Stimulated activated CD8-positive, alpha-beta memory T cell treated with anti-CD3 and anti-CD28 coated beads, Interleukin-4, amount 100 ng/mL, for 24 hours (primary cell): ENCODE results near the gene TSSK3.
"Not testable (repeated sequence)": the region's sequence is repeated elsewhere in the genome, so short reads cannot be mapped to it uniquely, and the experiment has no call there.

ENCODE experiments used
- DNase-seq: peaks from one replicate; pipeline ENCODE4 v3.0.0-alpha.2; 2020; ENCODE audit warnings: low read depth

The TSSK3 gene

GRCh38 chr1:32363713-32364112 is 1.4 kb downstream of the TSSK3 start:
- no peak for DNase-seq

DNA sequence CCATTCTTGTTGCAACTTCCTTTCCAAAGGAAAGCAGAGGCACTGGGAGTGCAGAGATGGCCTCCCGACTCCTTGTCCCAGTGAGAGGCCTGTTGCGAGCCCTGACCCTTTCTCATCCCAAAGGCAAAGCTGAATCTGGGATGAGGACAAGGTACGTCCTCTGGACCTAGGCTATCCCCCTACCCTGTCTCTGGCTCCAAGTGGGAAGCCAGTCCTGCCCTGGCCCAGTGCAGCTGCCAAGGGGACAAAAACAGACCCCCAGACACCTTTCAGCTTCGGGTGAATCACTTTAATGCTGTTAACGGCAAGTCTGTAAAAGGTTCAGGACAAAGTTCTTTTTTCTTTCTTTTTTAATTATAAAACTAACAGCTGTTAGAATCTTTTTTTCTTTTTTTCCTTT is 2.5 kb downstream of the TSSK3 start:
- DNase-seq, result no peak

- DNase-seq, result no peak
Measured at GRCh38 chr1:32365445-32365844, 3.1 kb downstream of the TSSK3 start.

GRCh38 chr1:32367912-32368635 is 5.7 kb downstream of the TSSK3 start:
- no peak for DNase-seq

DNA sequence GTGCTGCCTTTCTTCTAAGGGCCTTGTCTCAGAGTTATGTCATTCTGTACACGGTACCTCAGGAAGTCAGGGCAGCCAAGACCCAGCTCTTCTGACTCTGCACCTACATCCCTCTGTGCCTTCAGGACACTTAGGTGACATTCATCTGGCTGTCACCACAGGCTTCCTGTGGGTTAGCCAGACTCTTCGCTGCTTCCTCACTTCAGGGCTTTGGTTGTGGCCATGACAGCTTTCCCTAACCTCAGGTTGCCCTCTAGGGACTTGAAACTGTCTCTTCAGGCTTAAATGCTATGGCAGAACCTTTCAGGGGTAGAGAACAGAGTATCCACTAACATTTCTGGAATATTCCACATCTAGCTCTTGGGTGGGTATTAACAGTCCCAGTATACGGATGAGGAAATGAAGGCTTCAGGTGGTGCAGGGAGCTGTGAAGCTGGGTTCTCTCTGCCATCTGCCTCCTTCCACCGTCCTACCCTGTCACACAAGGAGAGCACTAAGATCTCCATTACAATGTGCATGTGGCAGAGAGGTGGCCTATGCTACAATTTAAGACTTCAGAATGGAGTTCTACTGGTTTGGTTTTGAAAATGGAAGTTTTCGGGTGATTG is 9.9 kb downstream of the TSSK3 start:
- no peak for DNase-seq

GRCh38 chr1:32373996-32374592 is 11.8 kb downstream of the TSSK3 start:
- DNase-seq, result no peak

GRCh38 chr1:32376199-32376598 is 13.9 kb downstream of the TSSK3 start:
- no peak for DNase-seq

- no peak for DNase-seq
Measured at GRCh38 chr1:32377541-32378220, 15.3 kb downstream of the TSSK3 start.

DNA sequence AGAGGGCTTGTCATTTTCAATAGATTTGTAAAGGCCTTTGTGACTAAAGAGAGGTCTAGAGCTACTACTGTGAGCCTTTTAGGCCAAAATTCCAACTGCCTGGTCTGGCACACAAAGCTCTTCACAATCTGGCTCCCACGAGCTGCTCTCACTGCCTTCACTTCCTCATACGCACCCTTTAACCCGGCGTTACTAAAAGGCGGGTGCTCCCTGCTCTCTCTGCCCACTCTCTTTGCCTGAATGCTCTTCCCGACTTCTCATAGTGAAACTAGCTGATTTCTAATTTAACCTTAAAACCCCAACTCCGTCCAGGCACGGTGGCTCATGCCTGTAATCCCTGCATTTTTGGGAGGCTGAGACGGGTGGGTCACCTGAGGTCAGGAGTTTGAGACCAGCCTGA is 17.7 kb downstream of the TSSK3 start:
- no peak for DNase-seq

- DNase-seq, result no peak
Measured at GRCh38 chr1:32386676-32387392, 24.5 kb downstream of the TSSK3 start.

GRCh38 chr1:32388641-32389040 is 26.3 kb downstream of the TSSK3 start:
- DNase-seq, result no peak

- DNase-seq, result no peak
Measured at GRCh38 chr1:32390904-32391870, 28.8 kb downstream of the TSSK3 start.

GRCh38 chr1:32392325-32392724 is 30.0 kb downstream of the TSSK3 start:
- no peak for DNase-seq

GRCh38 chr1:32393136-32393535 is 30.8 kb downstream of the TSSK3 start:
- DNase-seq, result no peak

DNA sequence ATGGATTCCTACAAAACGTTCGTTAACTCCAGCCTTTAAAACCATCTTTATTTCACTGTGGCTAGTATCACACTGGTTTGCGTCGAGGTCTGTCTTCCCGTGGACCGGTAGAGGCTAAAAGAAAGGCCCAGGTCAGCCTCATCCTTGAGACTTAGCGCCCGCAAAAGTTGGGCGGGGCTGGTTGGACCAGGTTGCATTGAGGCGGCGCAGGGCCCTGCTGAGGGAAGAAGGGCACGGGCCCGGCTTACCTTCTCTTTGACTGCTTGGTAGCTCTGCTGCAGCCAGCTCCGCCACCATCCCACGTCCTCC is 31.4 kb downstream of the TSSK3 start:
- peak; percentile 12 for DNase-seq

- peak; percentile 95 for DNase-seq
Measured at GRCh38 chr1:32394141-32394889, 32.0 kb downstream of the TSSK3 start, which contains the start of gene BSDC1. Gene BSDC1, minus strand, starts transcription at chr1:32394441. Its CDS starts 27 bp downstream, at chr1:32394414.

DNA sequence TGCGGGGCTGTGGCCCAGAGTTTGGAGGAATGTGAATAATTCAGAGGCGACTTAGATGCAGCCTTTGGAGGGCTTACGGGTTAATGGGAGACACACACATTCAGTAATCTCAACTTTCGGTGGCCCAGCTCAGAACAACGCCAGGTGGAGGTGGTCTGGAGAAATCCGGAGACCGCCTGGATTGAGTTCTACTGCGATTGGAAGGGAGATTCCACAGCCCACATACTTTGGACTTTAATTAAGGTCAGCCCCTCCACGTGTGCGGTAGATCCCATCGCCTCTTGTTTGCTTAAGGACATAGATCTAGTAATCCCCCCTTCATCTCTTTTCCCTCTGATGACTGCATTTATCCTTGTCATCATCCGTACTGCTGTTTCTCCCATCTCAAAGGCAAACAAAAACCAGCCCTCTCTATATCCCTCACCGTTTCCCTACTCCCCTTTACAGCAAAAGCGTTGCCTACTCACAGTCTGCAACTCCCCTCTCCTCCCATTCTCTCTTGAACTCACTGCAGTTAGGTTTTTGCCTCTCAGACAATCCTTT is 32.6 kb downstream of the TSSK3 start:
- no peak for DNase-seq

DNA sequence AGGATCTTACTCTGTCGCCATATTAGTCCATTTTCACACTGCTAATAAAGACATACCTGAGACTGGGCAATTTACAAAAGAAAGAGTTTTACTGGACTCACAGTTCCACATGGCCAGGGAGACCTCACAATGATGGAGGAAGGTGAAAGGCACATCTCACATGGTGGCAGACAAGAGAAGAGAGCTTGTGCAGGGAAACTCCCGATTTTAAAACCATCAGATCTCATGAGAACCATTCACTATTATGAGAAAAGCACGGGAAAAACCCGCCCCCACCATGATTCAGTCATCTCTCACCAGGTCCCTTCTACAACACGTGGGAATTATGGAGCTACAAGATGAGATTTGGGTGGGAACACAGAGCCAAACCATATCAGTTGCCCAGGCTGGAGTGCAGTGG is 34.2 kb downstream of the TSSK3 start:
- DNase-seq, result not testable (repeated sequence)

DNA sequence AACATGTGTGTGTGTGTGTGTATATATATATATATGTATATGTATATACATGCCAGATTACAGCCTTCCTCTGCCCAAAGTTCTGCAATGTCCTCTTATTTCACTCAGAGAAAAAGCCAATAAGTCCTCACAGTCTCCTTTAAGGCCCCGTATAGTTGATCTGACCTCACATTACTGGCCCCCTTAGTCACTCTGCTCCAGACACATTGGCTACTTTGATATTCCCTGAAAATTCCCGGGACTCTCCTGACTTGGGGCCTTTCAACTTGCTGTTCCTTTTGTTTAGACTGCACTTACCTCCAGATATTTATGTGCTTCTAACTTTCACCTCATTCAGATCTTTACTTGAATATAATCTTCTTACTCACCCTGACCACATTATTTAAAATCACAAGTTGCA is 36.1 kb downstream of the TSSK3 start:
- DNase-seq, result no peak

- no peak for DNase-seq
Measured at GRCh38 chr1:32399843-32400242, 37.5 kb downstream of the TSSK3 start.
